Lower leg skin (tissue), 3 donors: Measurements from ENCODE around the gene OR52I2.

ENCODE experiments used
- POLR2A ChIP-seq, 2 donors: fragments of 450-650 bp; IDR thresholded peaks; one replicate each; pipeline ENCODE4 v1.6.1; 2016 to 2017; ENCODE audit warnings: antibody characterized with exemption in 2 of 2, mild to moderate bottlenecking in 1 of 2, moderate library complexity in 1 of 2
- TF ChIP-seq, protein P1 (sequence below), 3 donors: fragments of 450-650 bp; IDR thresholded peaks; one replicate each; pipeline ENCODE4 v1.5.1; 2016; ENCODE audit warnings: antibody characterized with exemption in 3 of 3, mild to moderate bottlenecking in 3 of 3, moderate library complexity in 2 of 3

- TF ChIP-seq, protein P1, sequence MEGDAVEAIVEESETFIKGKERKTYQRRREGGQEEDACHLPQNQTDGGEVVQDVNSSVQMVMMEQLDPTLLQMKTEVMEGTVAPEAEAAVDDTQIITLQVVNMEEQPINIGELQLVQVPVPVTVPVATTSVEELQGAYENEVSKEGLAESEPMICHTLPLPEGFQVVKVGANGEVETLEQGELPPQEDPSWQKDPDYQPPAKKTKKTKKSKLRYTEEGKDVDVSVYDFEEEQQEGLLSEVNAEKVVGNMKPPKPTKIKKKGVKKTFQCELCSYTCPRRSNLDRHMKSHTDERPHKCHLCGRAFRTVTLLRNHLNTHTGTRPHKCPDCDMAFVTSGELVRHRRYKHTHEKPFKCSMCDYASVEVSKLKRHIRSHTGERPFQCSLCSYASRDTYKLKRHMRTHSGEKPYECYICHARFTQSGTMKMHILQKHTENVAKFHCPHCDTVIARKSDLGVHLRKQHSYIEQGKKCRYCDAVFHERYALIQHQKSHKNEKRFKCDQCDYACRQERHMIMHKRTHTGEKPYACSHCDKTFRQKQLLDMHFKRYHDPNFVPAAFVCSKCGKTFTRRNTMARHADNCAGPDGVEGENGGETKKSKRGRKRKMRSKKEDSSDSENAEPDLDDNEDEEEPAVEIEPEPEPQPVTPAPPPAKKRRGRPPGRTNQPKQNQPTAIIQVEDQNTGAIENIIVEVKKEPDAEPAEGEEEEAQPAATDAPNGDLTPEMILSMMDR (IDR thresholded peaks at IDR 0.05): no peak
- no peak for TF ChIP-seq POLR2A (IDR thresholded peaks at IDR 0.05)
These were observed 16.2 kb upstream of the OR52I2 start for GRCh38 chr11:4565371-4565770.
